ENCODE measurements around the gene PRKN.

PRKN gene

GRCh38 chr6:161631676-161632194 lies 1095.8 kb downstream of the PRKN start:
- DNase-seq: no peak
- no peaks in the 10 kb centered on the region for H3K36me3 ChIP-seq (ENCODE audit: control insufficient read depth, insufficient read depth, low read length)
- H3K4me3 ChIP-seq (ENCODE audit: insufficient read depth, low read depth, low read length, poor library complexity, severe bottlenecking): no peak overlapping the region
- no peaks in the 10 kb centered on the region for H3K9me3 ChIP-seq (ENCODE audit: control insufficient read depth, low read length)
- H3K27me3 ChIP-seq (replicated peaks; ENCODE audit: control insufficient read depth, insufficient read depth, low read length, poor library complexity, severe bottlenecking): no peaks in the 10 kb centered on the region
- no peaks in the 10 kb centered on the region for H3K4me1 ChIP-seq (ENCODE audit: control insufficient read depth, insufficient read depth, low read length, poor library complexity, severe bottlenecking)
- no peak overlapping the region for H3K27ac ChIP-seq (ENCODE audit: insufficient read depth, low read length, poor library complexity, severe bottlenecking)

GRCh38 chr6:161630674-161631073 lies 1096.9 kb downstream of the PRKN start:
- Histone ChIP-seq H3K27ac (ENCODE audit: insufficient read depth, low read length, poor library complexity, severe bottlenecking) (no peak overlapping the region), H3K4me3 (ENCODE audit: insufficient read depth, low read depth, low read length, poor library complexity, severe bottlenecking) (no peak overlapping the region), H3K9me3 (ENCODE audit: control insufficient read depth, low read length) (no peaks in the 10 kb centered on the region), H3K27me3 (replicated peaks; ENCODE audit: control insufficient read depth, insufficient read depth, low read length, poor library complexity, severe bottlenecking) (no peaks in the 10 kb centered on the region), H3K4me1 (ENCODE audit: control insufficient read depth, insufficient read depth, low read length, poor library complexity, severe bottlenecking) (no peaks in the 10 kb centered on the region), H3K36me3 (ENCODE audit: control insufficient read depth, insufficient read depth, low read length) (no peaks in the 10 kb centered on the region)
- no peak for DNase-seq

GRCh38 chr6:161626132-161626676 lies 1101.4 kb downstream of the PRKN start:
- no peaks in the 10 kb centered on the region for H3K4me1 ChIP-seq (ENCODE audit: control insufficient read depth, insufficient read depth, low read length, poor library complexity, severe bottlenecking)
- no peak overlapping the region for H3K27ac ChIP-seq (ENCODE audit: insufficient read depth, low read length, poor library complexity, severe bottlenecking)
- no peaks in the 10 kb centered on the region for H3K9me3 ChIP-seq (ENCODE audit: control insufficient read depth, low read length)
- no peak overlapping the region for H3K4me3 ChIP-seq (ENCODE audit: insufficient read depth, low read depth, low read length, poor library complexity, severe bottlenecking)
- DNase-seq: no peak
- H3K27me3 ChIP-seq (replicated peaks; ENCODE audit: control insufficient read depth, insufficient read depth, low read length, poor library complexity, severe bottlenecking): no peaks in the 10 kb centered on the region
- H3K36me3 ChIP-seq (ENCODE audit: control insufficient read depth, insufficient read depth, low read length): no peaks in the 10 kb centered on the region

GRCh38 chr6:161624111-161624510 lies 1103.5 kb downstream of the PRKN start:
- Histone ChIP-seq H3K27ac (ENCODE audit: insufficient read depth, low read length, poor library complexity, severe bottlenecking) (no peak overlapping the region), H3K4me1 (ENCODE audit: control insufficient read depth, insufficient read depth, low read length, poor library complexity, severe bottlenecking) (no peaks in the 10 kb centered on the region), H3K9me3 (ENCODE audit: control insufficient read depth, low read length) (no peaks in the 10 kb centered on the region), H3K36me3 (ENCODE audit: control insufficient read depth, insufficient read depth, low read length) (no peaks in the 10 kb centered on the region), H3K27me3 (replicated peaks; ENCODE audit: control insufficient read depth, insufficient read depth, low read length, poor library complexity, severe bottlenecking) (no peaks in the 10 kb centered on the region), H3K4me3 (ENCODE audit: insufficient read depth, low read depth, low read length, poor library complexity, severe bottlenecking) (no peak overlapping the region)
- DNase-seq: no peak

GRCh38 chr6:161622779-161623178 lies 1104.8 kb downstream of the PRKN start:
- H3K27me3 ChIP-seq (replicated peaks; ENCODE audit: control insufficient read depth, insufficient read depth, low read length, poor library complexity, severe bottlenecking): no peaks in the 10 kb centered on the region
- H3K27ac ChIP-seq (ENCODE audit: insufficient read depth, low read length, poor library complexity, severe bottlenecking): no peak overlapping the region
- H3K36me3 ChIP-seq (ENCODE audit: control insufficient read depth, insufficient read depth, low read length): no peaks in the 10 kb centered on the region
- H3K9me3 ChIP-seq (ENCODE audit: control insufficient read depth, low read length): no peaks in the 10 kb centered on the region
- no peak for DNase-seq
- H3K4me1 ChIP-seq (ENCODE audit: control insufficient read depth, insufficient read depth, low read length, poor library complexity, severe bottlenecking): no peaks in the 10 kb centered on the region
- no peak overlapping the region for H3K4me3 ChIP-seq (ENCODE audit: insufficient read depth, low read depth, low read length, poor library complexity, severe bottlenecking)

- Histone ChIP-seq H3K36me3 (ENCODE audit: control insufficient read depth, insufficient read depth, low read length) (no peaks in the 10 kb centered on the region), H3K9me3 (ENCODE audit: control insufficient read depth, low read length) (no peaks in the 10 kb centered on the region), H3K4me1 (ENCODE audit: control insufficient read depth, insufficient read depth, low read length, poor library complexity, severe bottlenecking) (no peaks in the 10 kb centered on the region), H3K4me3 (ENCODE audit: insufficient read depth, low read depth, low read length, poor library complexity, severe bottlenecking) (no peak overlapping the region), H3K27me3 (replicated peaks; ENCODE audit: control insufficient read depth, insufficient read depth, low read length, poor library complexity, severe bottlenecking) (no peaks in the 10 kb centered on the region), H3K27ac (ENCODE audit: insufficient read depth, low read length, poor library complexity, severe bottlenecking) (no peak overlapping the region)
- no peak for DNase-seq
These were observed 1108.6 kb downstream of the PRKN start for GRCh38 chr6:161618831-161619454.

DNA sequence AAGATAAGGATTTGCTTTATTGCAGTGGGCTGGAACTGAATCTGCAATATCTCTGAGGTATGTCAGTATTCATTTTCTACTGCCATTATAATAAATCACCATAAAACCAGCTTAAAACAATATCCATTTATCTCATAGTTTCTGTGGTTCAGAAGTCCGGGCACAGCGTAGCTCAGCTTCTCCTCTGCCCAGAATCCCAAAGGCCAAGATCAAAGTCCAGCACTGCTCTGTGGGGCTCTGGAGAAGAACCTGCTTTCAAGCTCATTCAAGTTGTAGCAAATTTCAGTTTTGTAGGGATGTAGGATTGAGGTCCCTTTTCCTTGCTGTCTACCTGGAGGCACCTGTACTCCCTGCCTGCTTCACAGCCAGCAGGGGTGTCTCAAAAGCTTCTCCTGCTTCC lies 1113.9 kb downstream of the PRKN start:
- H3K4me3 ChIP-seq (ENCODE audit: insufficient read depth, low read depth, low read length, poor library complexity, severe bottlenecking): no peak overlapping the region
- no peaks in the 10 kb centered on the region for H3K27me3 ChIP-seq (replicated peaks; ENCODE audit: control insufficient read depth, insufficient read depth, low read length, poor library complexity, severe bottlenecking)
- no peak for DNase-seq
- H3K9me3 ChIP-seq (ENCODE audit: control insufficient read depth, low read length): no peaks in the 10 kb centered on the region
- no peaks in the 10 kb centered on the region for H3K4me1 ChIP-seq (ENCODE audit: control insufficient read depth, insufficient read depth, low read length, poor library complexity, severe bottlenecking)
- no peak overlapping the region for H3K27ac ChIP-seq (ENCODE audit: insufficient read depth, low read length, poor library complexity, severe bottlenecking)
- no peaks in the 10 kb centered on the region for H3K36me3 ChIP-seq (ENCODE audit: control insufficient read depth, insufficient read depth, low read length)

DNA sequence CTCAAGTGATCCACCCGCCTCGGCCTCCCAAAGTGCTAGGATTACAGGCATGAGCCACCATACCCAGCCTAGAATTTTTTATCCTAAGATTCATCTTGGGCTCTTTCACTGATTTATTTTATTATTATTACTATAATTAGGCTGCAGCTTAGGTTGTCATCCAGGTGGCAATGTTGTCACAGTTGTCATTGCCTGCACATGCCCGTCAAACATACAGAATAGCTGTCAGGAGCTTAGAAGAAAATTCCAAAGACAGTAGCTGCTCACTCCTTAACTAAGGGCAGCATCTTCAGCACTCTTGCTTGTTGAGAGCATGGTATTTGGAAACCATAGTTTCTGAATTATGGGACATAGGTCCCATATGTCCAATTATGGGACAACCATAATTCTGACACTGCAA lies 1118.8 kb downstream of the PRKN start:
- H3K9me3 ChIP-seq (ENCODE audit: control insufficient read depth, low read length): no peaks in the 10 kb centered on the region
- no peak overlapping the region for H3K27ac ChIP-seq (ENCODE audit: insufficient read depth, low read length, poor library complexity, severe bottlenecking)
- H3K27me3 ChIP-seq (replicated peaks; ENCODE audit: control insufficient read depth, insufficient read depth, low read length, poor library complexity, severe bottlenecking): no peaks in the 10 kb centered on the region
- DNase-seq: no peak
- no peaks in the 10 kb centered on the region for H3K4me1 ChIP-seq (ENCODE audit: control insufficient read depth, insufficient read depth, low read length, poor library complexity, severe bottlenecking)
- H3K36me3 ChIP-seq (ENCODE audit: control insufficient read depth, insufficient read depth, low read length): no peaks in the 10 kb centered on the region
- H3K4me3 ChIP-seq (ENCODE audit: insufficient read depth, low read depth, low read length, poor library complexity, severe bottlenecking): no peak overlapping the region

GRCh38 chr6:161607696-161608297 lies 1119.8 kb downstream of the PRKN start:
- H3K4me3 ChIP-seq (ENCODE audit: insufficient read depth, low read depth, low read length, poor library complexity, severe bottlenecking): no peak overlapping the region
- no peaks in the 10 kb centered on the region for H3K9me3 ChIP-seq (ENCODE audit: control insufficient read depth, low read length)
- no peak overlapping the region for H3K27ac ChIP-seq (ENCODE audit: insufficient read depth, low read length, poor library complexity, severe bottlenecking)
- no peaks in the 10 kb centered on the region for H3K36me3 ChIP-seq (ENCODE audit: control insufficient read depth, insufficient read depth, low read length)
- no peaks in the 10 kb centered on the region for H3K4me1 ChIP-seq (ENCODE audit: control insufficient read depth, insufficient read depth, low read length, poor library complexity, severe bottlenecking)
- DNase-seq: no peak
- no peaks in the 10 kb centered on the region for H3K27me3 ChIP-seq (replicated peaks; ENCODE audit: control insufficient read depth, insufficient read depth, low read length, poor library complexity, severe bottlenecking)

GRCh38 chr6:161602359-161602758 lies 1125.2 kb downstream of the PRKN start:
- no peak overlapping the region for H3K4me3 ChIP-seq (ENCODE audit: insufficient read depth, low read depth, low read length, poor library complexity, severe bottlenecking)
- no peaks in the 10 kb centered on the region for H3K36me3 ChIP-seq (ENCODE audit: control insufficient read depth, insufficient read depth, low read length)
- H3K4me1 ChIP-seq (ENCODE audit: control insufficient read depth, insufficient read depth, low read length, poor library complexity, severe bottlenecking): no peaks in the 10 kb centered on the region
- H3K27me3 ChIP-seq (replicated peaks; ENCODE audit: control insufficient read depth, insufficient read depth, low read length, poor library complexity, severe bottlenecking): no peaks in the 10 kb centered on the region
- no peak for DNase-seq
- no peaks in the 10 kb centered on the region for H3K9me3 ChIP-seq (ENCODE audit: control insufficient read depth, low read length)
- H3K27ac ChIP-seq (ENCODE audit: insufficient read depth, low read length, poor library complexity, severe bottlenecking): no peak overlapping the region

All from effector memory CD4-positive, alpha-beta T cell (primary cell).